Smooth muscle cell (in vitro differentiated cells): Measurements from ENCODE around the gene RIMOC1. TPM values are rescaled to one million over a fixed set of nuclear protein-coding genes. Genes with fewer than 3 reads are reported as not detected.

Source experiments
- DNase-seq: peaks from one replicate; lab custom pipeline; 2025; ENCODE audit not compliant: unreplicated experiment; lab: John Stamatoyannopoulos, UW
- H2AFZ ChIP-seq: fragments of 200-600 bp; sonication (generic); 2 replicates; pipeline ENCODE4 v1.6.0; 2016; ENCODE audit warnings: antibody characterized with exemption, low read depth, mild to moderate bottlenecking
- H3F3A ChIP-seq: fragments of 200-600 bp; sonication (generic); 2 replicates; pipeline ENCODE4 v1.6.0; 2017; ENCODE audit warnings: antibody characterized with exemption, low read depth
- H3K27ac ChIP-seq: fragments of 200-600 bp; sonication (generic); 2 replicates; pipeline ENCODE4 v1.5.1; 2016; ENCODE audit warnings: low read depth, mild to moderate bottlenecking
- H3K27me3 ChIP-seq: fragments of 200-600 bp; sonication (generic); 2 replicates; pipeline ENCODE4 v1.6.1; 2016; ENCODE audit warnings: low read depth, mild to moderate bottlenecking
- H3K36me3 ChIP-seq: fragments of 200-600 bp; sonication (generic); 2 replicates; pipeline ENCODE4 v1.5.1; 2016; ENCODE audit warnings: low read depth
- H3K4me1 ChIP-seq: fragments of 200-600 bp; sonication (generic); 2 replicates; pipeline ENCODE4 v1.5.1; 2016; ENCODE audit warnings: low read depth
- H3K4me2 ChIP-seq: fragments of 200-600 bp; sonication (generic); 2 replicates; pipeline ENCODE4 v1.6.0; 2016; ENCODE audit warnings: mild to moderate bottlenecking
- H3K4me3 ChIP-seq: fragments of 200-600 bp; sonication (generic); 2 replicates; pipeline ENCODE4 v1.5.1; 2016; ENCODE audit warnings: mild to moderate bottlenecking
- H3K79me2 ChIP-seq: fragments of 200-600 bp; sonication (generic); 2 replicates; pipeline ENCODE4 v1.6.0; 2016; ENCODE audit warnings: low read depth, mild to moderate bottlenecking
- H3K9ac ChIP-seq: fragments of 200-600 bp; sonication (generic); 2 replicates; pipeline ENCODE4 v1.6.0; 2016; ENCODE audit warnings: low read depth
- H3K9me3 ChIP-seq: fragments of 200-600 bp; sonication (generic); replicated peaks from 2 replicates; pipeline ENCODE4 v1.5.1; 2016; ENCODE audit warnings: low read depth
- H4K20me1 ChIP-seq: fragments of 200-600 bp; sonication (generic); 2 replicates; pipeline ENCODE4 v1.6.0; 2016; ENCODE audit warnings: low read depth
- CTCF ChIP-seq: fragments of 200-600 bp; sonication (generic); IDR thresholded peaks from 2 replicates; pipeline ENCODE4 v1.5.1; 2017; ENCODE audit warnings: borderline replicate concordance, mild to moderate bottlenecking, antibody characterized with exemption; ENCODE audit not compliant: insufficient read depth, poor library complexity, severe bottlenecking
- WGBS: methylation state at CpG from one replicate; pipeline ENCODE4 v1.1.7; 2016; ENCODE audit warnings: low lambda C conversion rate; 5-methylcytosine and 5-hydroxymethylcytosine counted together
- polyA plus RNA-seq: library from polyadenylated mRNA; unstranded; fragments of >200 nt; fragmentation: Nextera tagmentation; extraction: Ambion mirVana; gene quantifications from 2 replicates; pipeline ENCODE4 v1.2.1, GENCODE V29; 2016
- total RNA-seq: library from RNA; depleted of rRNA; stranded (reverse); fragments of >200 nt; gene quantifications from 2 replicates; pipeline ENCODE4 v1.2.3, GENCODE V29; 2014

RIMOC1 gene
- total and polyA plus RNA-seq, 2 experiments from 2014 or later, result 9.6 to 36.9 TPM

DNA sequence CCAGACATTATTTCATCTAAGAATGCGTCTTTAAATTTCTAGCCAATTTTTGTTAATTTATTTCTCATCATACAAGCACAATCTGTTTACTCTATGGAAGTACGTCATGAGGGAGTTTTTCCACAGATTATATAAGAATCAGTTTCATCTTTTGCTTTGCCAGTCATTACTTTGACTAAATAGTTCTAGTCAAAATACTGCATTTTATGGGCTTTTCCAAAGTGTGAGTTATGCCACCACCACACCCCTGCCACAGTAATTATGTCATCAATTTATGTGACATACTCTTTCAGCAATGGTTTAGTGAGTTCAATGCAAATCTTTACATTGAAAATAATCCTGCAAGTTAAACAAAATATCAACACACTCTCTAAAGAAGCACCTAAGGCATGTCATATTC, 2.0 kb downstream of the RIMOC1 start:
- no peaks in the 10 kb centered on the region for H4K20me1 ChIP-seq
- H3K27me3 ChIP-seq, result no peaks in the 10 kb centered on the region
- no peaks in the 10 kb centered on the region for H3K9me3 ChIP-seq
- H3K79me2 ChIP-seq, result peaks cover 32% of the 10 kb centered on the region
- no peak overlapping the region for H3K4me3 ChIP-seq
- no peaks in the 10 kb centered on the region for H3K36me3 ChIP-seq
- peaks cover 6% of the 10 kb centered on the region for H3F3A ChIP-seq
- H3K27ac ChIP-seq, result peak overlapping the region; percentile 81
- no peak overlapping the region for H2AFZ ChIP-seq
- WGBS, result 98% methylated on average over 2 of the region's 2 CpGs
- H3K4me1 ChIP-seq, result peaks cover 12% of the 10 kb centered on the region
- no peak overlapping the region for H3K9ac ChIP-seq
- no peak for TF ChIP-seq CTCF
- H3K4me2 ChIP-seq, result peak overlapping the region; percentile 87
- no peak for DNase-seq

DNA sequence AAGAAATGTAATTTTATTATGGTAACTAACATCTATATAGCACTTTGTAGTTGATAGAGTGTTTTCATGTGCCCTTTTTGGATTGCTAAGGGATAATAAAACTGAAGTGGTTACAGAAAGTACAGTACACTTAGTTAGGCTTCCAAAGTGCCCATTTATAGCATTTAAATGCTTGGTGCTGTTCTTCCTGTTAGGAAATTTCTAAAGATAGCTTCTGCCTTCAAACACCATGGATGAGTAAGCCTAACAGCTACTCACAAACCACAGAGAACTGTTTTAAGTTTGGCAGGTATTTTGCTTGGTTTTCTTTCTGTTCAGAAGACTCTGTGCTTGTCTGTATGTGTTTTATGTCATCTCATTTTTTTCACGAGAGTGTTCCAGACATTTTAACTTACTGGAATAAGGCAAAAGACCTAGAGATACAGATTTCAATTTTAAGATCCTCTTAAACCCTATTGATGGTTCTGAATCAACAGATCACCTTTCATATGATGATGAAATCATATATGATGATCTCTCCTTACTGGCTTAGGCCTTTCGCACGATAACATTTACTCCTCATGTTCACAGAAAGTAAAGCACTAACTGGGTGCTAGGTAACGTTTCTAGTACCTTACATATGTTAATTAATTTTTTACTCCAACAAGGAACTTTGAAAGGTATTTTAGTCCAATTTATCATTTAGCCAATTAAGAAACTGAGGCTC, 4.4 kb downstream of the RIMOC1 start:
- H3K4me2 ChIP-seq, result peak overlapping the region; percentile 22
- H3K9ac ChIP-seq, result peak overlapping the region; percentile 13
- H3K4me1 ChIP-seq, result peaks cover 10% of the 10 kb centered on the region
- no peak for TF ChIP-seq CTCF
- no peaks in the 10 kb centered on the region for H4K20me1 ChIP-seq
- H3F3A ChIP-seq, result peaks cover 6% of the 10 kb centered on the region
- H3K36me3 ChIP-seq, result peaks cover 12% of the 10 kb centered on the region
- 80% methylated on average over 4 of the region's 4 CpGs for WGBS
- DNase-seq, result no peak
- H3K79me2 ChIP-seq, result peaks cover 32% of the 10 kb centered on the region
- H3K4me3 ChIP-seq, result no peak overlapping the region
- H3K27me3 ChIP-seq, result no peaks in the 10 kb centered on the region
- no peak overlapping the region for H2AFZ ChIP-seq
- no peaks in the 10 kb centered on the region for H3K9me3 ChIP-seq
- H3K27ac ChIP-seq, result peak overlapping the region; percentile 81

DNA sequence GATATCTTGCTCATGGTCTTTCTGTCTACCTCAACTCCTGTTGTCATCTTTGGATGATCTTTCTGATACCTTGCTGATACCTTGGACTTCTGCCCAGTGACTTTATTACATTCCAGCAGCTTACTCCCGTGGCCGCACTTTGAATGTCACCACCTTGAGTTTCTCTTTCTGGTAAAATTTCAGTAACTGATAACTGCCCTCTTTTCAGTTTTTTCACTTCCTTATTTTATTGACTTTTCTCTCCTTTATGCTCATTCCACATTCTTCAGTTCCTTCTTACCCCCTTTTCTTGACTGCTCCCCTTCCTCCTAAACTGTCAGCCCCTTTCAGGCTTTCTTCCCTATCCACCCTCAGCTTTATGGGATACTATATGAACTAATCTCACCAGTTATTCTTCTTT, 14.0 kb downstream of the RIMOC1 start:
- no peaks in the 10 kb centered on the region for H4K20me1 ChIP-seq
- no peaks in the 10 kb centered on the region for H3K9me3 ChIP-seq
- H3K36me3 ChIP-seq, result peaks cover 11% of the 10 kb centered on the region
- H3K4me1 ChIP-seq, result no peaks in the 10 kb centered on the region
- H3K79me2 ChIP-seq, result no peaks in the 10 kb centered on the region
- H3K4me3 ChIP-seq, result no peak overlapping the region
- DNase-seq, result no peak
- no peak for TF ChIP-seq CTCF
- no peaks in the 10 kb centered on the region for H3F3A ChIP-seq
- H3K27me3 ChIP-seq, result no peaks in the 10 kb centered on the region
- WGBS, result 100% methylated on average over 2 of the region's 2 CpGs
- H3K4me2 ChIP-seq, result no peak overlapping the region
- H3K9ac ChIP-seq, result no peak overlapping the region
- H3K27ac ChIP-seq, result no peak overlapping the region
- H2AFZ ChIP-seq, result no peak overlapping the region

DNA sequence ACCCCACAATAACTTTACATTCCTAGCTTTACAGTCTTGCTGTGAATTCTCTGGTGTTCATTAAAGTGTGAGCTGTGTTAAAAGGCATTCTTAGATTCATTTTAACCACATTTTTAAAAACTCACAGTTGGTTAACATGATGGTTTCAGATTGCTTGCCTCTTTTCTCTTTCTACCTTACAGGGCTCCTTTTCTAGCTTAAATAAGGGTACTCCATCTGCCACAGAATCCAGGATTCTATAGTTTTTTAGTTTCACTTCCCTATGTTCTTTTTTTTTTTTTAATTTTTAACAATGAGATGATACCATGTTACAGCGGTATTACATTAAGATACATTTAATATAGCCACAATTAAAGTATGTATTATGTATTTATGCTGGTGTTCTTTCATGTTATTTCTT, 17.0 kb downstream of the RIMOC1 start:
- Histone ChIP-seq H3K4me3 (no peak overlapping the region), H3K27me3 (no peaks in the 10 kb centered on the region), H3F3A (no peaks in the 10 kb centered on the region), H3K9me3 (no peaks in the 10 kb centered on the region), H4K20me1 (no peaks in the 10 kb centered on the region), H3K79me2 (no peaks in the 10 kb centered on the region), H2AFZ (no peak overlapping the region), H3K9ac (no peak overlapping the region), H3K36me3 (peaks cover 8% of the 10 kb centered on the region), H3K4me2 (no peak overlapping the region), H3K4me1 (no peaks in the 10 kb centered on the region), H3K27ac (peak overlapping the region; percentile 73)
- DNase-seq, result no peak
- no peak for TF ChIP-seq CTCF
- 95% methylated on average over 1 of the region's 1 CpG for WGBS
